ENCODE data around the gene CACNA1G.

The CACNA1G gene

DNA sequence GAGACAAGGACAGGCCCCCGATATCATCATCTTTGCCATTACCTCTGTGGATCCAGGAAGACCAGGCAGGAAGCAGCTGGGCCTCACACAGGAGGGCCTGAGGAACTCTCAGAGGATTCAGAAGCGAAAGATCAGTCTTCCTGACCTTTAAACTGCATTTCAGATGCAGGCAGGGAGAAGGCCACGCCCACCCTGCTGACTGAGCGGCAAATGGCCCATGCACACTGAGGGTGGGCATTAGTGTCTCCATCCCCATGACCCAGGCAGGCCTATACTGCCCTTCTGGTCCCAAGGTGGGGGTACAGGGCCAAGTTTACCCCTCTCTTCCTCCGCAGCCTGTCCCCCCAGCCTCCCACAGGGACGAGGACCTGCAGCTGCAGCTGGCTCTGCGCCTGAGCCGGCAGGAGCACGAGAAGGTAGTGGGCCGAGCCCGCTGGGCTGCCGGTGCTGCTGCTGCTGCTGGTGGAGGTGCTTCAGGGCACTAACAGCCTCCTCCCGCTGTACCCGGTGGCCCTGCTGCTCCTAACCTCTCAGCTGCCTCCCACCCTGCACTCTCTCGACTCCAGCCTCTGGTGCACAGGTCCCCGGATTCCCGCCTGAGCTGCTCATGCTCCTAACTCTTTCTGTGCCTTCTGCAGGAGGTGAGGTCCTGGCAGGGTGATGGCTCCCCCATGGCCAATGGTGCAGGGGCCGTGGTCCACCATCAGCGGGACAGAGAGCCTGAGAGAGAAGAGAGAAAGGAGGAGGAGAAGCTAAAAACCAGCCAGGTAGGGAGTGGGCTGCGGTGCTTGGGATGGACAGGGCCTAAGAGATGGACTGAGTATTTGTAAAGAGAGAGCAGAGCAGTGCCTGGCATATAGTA, 21.7 kb upstream of the CACNA1G start:
- Histone ChIP-seq H3K36me3 (replicated peaks) (no peaks in the 10 kb centered on the region), H3K4me3 (ENCODE audit: low read depth, low read length) (no peak overlapping the region), H3K27ac (no peak overlapping the region), H3K27me3 (replicated peaks) (no peaks in the 10 kb centered on the region)
- TF ChIP-seq, protein P1, sequence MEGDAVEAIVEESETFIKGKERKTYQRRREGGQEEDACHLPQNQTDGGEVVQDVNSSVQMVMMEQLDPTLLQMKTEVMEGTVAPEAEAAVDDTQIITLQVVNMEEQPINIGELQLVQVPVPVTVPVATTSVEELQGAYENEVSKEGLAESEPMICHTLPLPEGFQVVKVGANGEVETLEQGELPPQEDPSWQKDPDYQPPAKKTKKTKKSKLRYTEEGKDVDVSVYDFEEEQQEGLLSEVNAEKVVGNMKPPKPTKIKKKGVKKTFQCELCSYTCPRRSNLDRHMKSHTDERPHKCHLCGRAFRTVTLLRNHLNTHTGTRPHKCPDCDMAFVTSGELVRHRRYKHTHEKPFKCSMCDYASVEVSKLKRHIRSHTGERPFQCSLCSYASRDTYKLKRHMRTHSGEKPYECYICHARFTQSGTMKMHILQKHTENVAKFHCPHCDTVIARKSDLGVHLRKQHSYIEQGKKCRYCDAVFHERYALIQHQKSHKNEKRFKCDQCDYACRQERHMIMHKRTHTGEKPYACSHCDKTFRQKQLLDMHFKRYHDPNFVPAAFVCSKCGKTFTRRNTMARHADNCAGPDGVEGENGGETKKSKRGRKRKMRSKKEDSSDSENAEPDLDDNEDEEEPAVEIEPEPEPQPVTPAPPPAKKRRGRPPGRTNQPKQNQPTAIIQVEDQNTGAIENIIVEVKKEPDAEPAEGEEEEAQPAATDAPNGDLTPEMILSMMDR (IDR thresholded peaks at IDR 0.05; ENCODE audit: low read depth, low read length, missing control alignments), result no peak
- DNase-seq, result no peak
- in situ Hi-C loops (cut with HindIII; ENCODE audit: low pct_ligation_motif_present, low sequenced_read_pairs), result no loop called here

DNA sequence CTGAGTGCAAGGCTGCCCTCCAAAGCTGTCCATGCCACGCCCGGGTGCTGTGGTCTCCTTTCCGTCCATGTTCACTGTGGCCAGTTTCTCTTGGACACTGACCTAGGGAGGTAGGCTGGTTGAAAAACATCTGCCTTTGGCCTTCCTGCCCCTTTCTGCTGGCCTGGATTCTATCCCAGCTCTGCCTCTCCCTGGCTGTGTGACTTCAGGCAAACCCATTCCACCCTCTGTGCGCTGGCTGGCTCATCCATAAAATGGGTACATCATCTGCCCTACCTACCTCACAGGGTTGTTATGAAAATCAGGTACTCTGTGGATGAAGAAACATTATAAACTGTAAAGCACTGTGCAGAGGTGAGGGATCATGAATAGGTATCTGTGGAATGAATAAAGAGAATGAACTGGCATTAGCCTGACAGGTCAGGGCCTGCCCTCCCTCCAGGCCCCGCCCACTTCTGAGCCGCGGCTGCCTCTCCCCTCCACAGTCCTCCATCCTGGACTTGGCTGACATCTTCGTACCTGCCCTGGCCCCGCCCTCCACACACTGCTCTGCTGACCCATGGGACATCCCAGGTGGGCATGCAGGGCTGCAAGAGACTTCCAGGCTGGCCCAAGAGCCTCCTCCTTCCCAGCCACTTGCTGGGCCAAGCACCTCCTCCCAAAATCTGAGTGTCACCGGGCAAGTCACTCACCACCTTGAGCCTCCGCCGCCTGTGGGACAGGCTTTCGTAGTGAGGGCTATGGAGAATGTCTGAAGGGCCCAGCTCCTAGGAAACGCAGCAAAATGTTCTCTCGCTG, 20.6 kb upstream of the CACNA1G start:
- Histone ChIP-seq H3K27me3 (replicated peaks) (no peaks in the 10 kb centered on the region), H3K27ac (no peak overlapping the region), H3K36me3 (replicated peaks) (no peaks in the 10 kb centered on the region), H3K4me3 (ENCODE audit: low read depth, low read length) (no peak overlapping the region)
- in situ Hi-C loops (cut with HindIII; ENCODE audit: low pct_ligation_motif_present, low sequenced_read_pairs), result no loop called here
- TF ChIP-seq, protein P1 (IDR thresholded peaks at IDR 0.05; ENCODE audit: low read depth, low read length, missing control alignments), result no peak
- no peak for DNase-seq

DNA sequence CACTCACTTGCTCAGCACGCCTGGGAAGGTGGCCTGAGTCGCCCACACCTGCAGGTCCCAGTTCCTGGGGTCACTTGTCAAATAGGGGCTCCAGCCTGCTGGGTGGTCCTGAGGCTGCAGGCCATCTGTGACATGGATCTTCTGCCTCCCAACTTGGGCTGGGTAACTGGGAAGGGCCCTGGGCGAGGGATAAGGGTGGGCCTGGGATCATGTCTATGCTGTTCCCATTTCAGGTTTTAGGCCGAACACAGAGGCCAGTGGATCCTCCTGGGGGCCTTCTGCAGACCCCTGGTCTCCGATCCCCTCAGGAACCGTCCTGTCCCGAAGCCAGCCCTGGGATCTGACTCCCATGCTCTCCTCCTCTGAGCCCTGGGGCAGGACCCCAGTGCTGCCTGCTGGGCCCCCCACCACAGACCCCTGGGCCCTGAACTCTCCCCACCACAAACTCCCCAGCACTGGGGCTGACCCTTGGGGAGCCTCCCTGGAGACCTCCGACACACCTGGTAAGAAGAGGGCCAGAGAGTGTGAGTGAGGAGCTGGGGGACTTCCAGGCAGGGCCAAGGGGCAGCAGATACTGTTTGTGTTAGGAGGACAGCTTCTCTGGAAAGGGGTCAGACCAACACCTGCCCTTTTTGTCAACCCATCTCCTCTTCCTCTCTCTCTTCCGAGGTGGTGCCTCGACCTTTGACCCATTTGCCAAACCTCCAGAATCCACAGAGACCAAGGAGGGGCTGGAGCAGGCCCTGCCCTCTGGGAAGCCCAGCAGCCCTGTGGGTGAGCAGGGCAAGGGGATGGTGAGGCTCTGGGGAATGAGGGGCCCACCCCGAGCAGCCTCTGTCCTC, 19.7 kb upstream of the CACNA1G start:
- in situ Hi-C loops (cut with HindIII; ENCODE audit: low pct_ligation_motif_present, low sequenced_read_pairs), result no loop called here
- H3K27me3 ChIP-seq (replicated peaks), result no peaks in the 10 kb centered on the region
- TF ChIP-seq, protein P1 (IDR thresholded peaks at IDR 0.05; ENCODE audit: low read depth, low read length, missing control alignments), result no peak
- no peak for DNase-seq
- no peak overlapping the region for H3K4me3 ChIP-seq (ENCODE audit: low read depth, low read length)
- no peaks in the 10 kb centered on the region for H3K36me3 ChIP-seq (replicated peaks)
- H3K27ac ChIP-seq, result no peak overlapping the region

DNA sequence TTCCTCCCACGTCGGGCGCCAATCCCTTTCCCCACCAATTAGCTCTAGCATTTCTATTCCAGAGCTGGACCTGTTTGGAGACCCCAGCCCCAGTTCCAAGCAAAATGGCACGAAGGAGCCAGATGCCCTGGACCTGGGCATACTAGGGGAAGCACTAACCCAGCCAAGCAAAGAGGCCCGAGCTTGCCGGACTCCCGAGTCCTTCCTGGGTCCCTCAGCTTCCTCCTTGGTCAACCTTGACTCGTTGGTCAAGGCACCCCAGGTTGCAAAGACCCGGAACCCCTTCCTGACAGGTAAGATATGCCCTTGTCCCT, 19.2 kb upstream of the CACNA1G start:
- in situ Hi-C loops (cut with HindIII; ENCODE audit: low pct_ligation_motif_present, low sequenced_read_pairs), result no loop called here
- no peaks in the 10 kb centered on the region for H3K36me3 ChIP-seq (replicated peaks)
- DNase-seq, result no peak
- H3K27me3 ChIP-seq (replicated peaks), result no peaks in the 10 kb centered on the region
- H3K27ac ChIP-seq, result no peak overlapping the region
- H3K4me3 ChIP-seq (ENCODE audit: low read depth, low read length), result peak overlapping the region; percentile 54
- TF ChIP-seq, protein P1 (IDR thresholded peaks at IDR 0.05; ENCODE audit: low read depth, low read length, missing control alignments), result no peak

DNA sequence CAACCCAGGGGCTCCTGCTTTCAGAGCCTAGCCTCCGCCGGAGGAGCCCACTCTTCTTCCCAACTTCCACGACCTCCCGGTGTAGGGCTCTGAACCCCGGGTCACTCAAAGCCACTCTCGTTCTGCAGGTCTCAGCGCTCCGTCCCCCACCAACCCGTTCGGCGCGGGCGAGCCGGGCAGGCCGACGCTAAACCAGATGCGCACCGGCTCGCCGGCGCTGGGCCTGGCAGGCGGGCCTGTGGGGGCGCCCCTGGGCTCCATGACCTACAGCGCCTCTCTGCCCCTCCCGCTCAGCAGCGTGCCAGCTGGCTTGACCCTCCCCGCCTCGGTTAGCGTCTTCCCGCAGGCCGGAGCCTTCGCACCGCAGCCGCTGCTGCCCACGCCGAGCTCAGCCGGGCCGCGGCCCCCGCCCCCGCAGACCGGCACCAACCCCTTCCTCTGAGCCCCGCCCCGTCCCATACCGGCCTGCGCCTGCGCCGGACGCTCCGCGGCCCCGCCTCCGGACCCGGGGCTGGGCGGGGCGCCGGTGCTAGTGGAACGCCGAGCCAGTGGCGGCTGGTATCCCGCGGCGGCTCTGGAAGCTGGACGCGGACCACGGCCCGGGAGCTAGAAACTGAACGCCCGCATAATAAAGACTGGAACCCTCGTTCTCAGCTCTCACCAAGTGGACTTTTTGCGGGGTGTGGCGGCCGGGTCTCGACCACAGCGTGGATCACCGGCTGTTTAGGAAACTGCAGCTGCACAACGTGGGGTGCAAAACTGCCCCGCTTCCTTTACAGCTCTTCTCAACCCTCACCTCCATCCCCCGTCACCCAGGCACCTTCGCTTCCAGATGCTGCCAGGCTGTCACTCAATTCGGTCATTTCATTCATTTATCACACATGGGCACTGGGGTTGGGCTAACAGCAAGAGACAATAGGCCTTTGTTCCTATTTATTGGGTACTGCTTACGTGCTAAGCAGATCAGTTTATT, 18.5 kb upstream of the CACNA1G start:
- H3K27ac ChIP-seq, result no peak overlapping the region

More for the DNA sequence above, 18.5 kb upstream of the CACNA1G start:
- TF ChIP-seq, protein P1 (IDR thresholded peaks at IDR 0.05; ENCODE audit: low read depth, low read length, missing control alignments), result peak; percentile 19
- in situ Hi-C loops (cut with HindIII; ENCODE audit: low pct_ligation_motif_present, low sequenced_read_pairs), result no loop called here
- no peaks in the 10 kb centered on the region for H3K27me3 ChIP-seq (replicated peaks)
- no peaks in the 10 kb centered on the region for H3K36me3 ChIP-seq (replicated peaks)
- peak overlapping the region; percentile 66 for H3K4me3 ChIP-seq (ENCODE audit: low read depth, low read length)
- peak; percentile 60 for DNase-seq

All from brain microvascular endothelial cell (primary cell).